HepG2 (cell line): Measurements from ENCODE around the gene FBRSL1.

Experiments
- CTCF ChIP-seq: sonication (generic); formaldehyde crosslinking; IDR thresholded peaks from 2 replicates; pipeline ENCODE4 v1.5.0; 2020; ENCODE audit warnings: mild to moderate bottlenecking, missing genetic modification reagents, moderate library complexity
- EZH2 ChIP-seq: conservative IDR thresholded peaks from 2 replicates; pipeline ENCODE4 v1.6.1; 2012; ENCODE audit warnings: mild to moderate bottlenecking, low read depth, low read length, moderate library complexity
- MYNN ChIP-seq: sonication (generic); formaldehyde crosslinking; IDR thresholded peaks from 2 replicates; pipeline ENCODE4 v1.4.0; 2020; ENCODE audit warnings: mild to moderate bottlenecking, low read depth, missing genetic modification reagents
- REST ChIP-seq, 2 experiments: IDR thresholded peaks; 2 replicates each; pipeline ENCODE4 v1.6.1; 2011 to 2012; ENCODE audit warnings: low read length in 2 of 2, borderline replicate concordance in 1 of 2, low read depth in 1 of 2, mild to moderate bottlenecking in 1 of 2, moderate library complexity in 1 of 2
- TAF1 ChIP-seq: sonication (generic); formaldehyde crosslinking; IDR thresholded peaks from 2 replicates; pipeline ENCODE4 v1.4.0; 2020; ENCODE audit warnings: missing genetic modification reagents
- ZNF292 ChIP-seq: sonication (generic); formaldehyde crosslinking; IDR thresholded peaks from 2 replicates; pipeline ENCODE4 v1.8.1; 2022; ENCODE audit warnings: mild to moderate bottlenecking, low read depth, missing genetic modification reagents, borderline replicate concordance

GRCh38 chr12:132544498-132544897 lies 54.5 kb downstream of the FBRSL1 start:
- TF ChIP-seq ZNF292 (CRISPR knock-in tag) (no peak), MYNN (CRISPR knock-in tag) (no peak), CTCF (CRISPR knock-in tag) (no peak), TAF1 (CRISPR knock-in tag) (no peak), REST (IDR thresholded peaks at IDR 0.05; ENCODE audit: borderline replicate concordance in 1 of 2, low read depth in 1 of 2, low read length in 2 of 2) (no peak), EZH2 (no peak)
